GM18909 (cell line): ENCODE data around the gene PLA2G10.
"Not testable (repeated sequence)": the region's sequence is repeated elsewhere in the genome, so short reads cannot be mapped to it uniquely, and the experiment has no call there.

Experiments
- ATAC-seq: cut with Tn5 transposase; IDR thresholded peaks from one replicate; pipeline ENCODE4 v1.9.1; 2021; ENCODE audit warnings: mild to moderate bottlenecking; ENCODE audit not compliant: unreplicated experiment, poor library complexity

PLA2G10 gene

DNA sequence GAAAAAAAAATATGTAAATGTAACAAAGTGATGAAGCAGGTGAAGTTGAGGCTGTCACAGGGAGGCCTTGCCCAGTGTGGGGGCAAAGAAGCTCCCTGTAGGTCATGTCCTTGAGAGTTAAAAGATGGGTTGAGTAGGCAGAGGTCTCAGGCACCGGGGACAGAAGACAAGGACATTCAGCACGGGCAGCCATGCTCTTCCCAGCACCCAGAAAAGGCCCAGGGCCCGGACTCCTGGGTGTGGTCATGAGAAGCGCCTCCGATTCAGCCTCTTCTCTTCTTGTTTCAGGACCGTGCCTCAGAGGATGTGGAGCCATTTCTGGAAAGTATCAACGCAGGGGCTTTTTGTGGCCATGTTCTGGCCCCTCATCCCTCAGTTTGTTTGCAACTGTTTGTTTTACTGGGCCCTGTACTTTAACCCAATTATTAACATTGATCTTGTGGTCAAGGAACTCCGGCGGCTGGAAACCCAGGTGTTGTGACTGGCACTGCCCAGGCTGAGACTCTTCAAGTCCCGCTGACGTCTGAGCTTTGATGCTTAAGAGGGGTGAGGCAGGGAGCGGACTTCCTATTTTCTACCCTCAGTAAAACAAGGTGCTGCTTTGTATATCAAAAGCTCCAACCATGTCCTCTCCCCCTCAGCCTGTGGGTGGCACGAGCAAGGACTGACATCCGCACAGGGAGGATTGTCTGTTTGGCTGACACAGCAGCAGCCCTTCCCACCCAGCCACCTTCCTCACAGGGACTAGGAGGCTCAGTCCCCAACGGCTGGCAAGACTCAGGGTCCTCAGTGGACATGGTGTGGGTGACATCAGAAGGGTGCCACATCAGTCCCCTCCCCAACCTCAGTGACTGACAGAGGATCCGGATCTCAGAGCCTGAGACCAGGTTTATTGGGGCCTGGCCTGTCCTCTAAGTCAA, 26.5 kb downstream of the PLA2G10 start:
- ATAC-seq = no peak

- peak; percentile 71 for ATAC-seq
Observed at GRCh38 chr16:14658063-14658462, 36.0 kb downstream of the PLA2G10 start.

GRCh38 chr16:14652726-14653125, 41.4 kb downstream of the PLA2G10 start:
- ATAC-seq = no peak

GRCh38 chr16:14650629-14651028, 43.5 kb downstream of the PLA2G10 start:
- ATAC-seq = no peak

GRCh38 chr16:14649816-14650215, 44.3 kb downstream of the PLA2G10 start:
- ATAC-seq = no peak

DNA sequence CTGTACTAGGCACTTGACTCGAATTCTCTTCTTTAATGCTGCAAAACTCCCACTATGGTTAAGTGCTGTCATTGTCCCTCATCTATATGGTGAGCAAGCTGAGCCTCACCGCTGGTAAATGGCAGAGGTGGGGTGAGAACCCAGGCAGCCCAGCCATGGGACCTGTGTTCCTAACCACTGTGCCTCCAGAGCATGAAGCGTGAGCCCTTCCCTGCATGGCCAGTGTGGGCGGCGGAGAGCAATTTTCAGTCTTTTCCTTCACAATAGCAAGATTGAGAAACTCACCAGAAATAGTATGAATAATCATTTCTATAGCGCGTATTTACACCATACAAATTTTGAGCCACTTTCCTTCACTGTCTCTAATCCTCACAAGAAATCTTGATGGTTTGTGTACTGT, 52.2 kb downstream of the PLA2G10 start:
- ATAC-seq = no peak

DNA sequence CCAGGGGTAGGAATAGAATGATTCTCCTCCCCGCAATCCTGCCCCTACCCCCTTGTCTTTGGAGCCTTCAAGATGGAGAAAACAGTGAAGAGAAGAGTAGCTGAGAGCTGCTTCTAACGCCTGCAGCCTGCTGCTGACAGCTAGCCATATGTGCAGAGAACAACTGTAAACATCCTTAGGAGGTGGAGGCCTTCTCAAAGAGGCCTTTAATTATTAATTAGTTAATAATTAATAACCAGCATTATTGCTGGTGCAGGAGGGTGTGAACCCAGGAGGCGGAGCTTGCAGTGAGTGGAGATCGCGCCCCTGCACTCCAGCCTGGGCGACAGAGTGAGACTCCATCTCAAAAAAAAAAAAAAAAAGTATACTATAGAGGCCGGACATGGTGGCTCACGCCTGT, 52.9 kb downstream of the PLA2G10 start:
- no peak for ATAC-seq

DNA sequence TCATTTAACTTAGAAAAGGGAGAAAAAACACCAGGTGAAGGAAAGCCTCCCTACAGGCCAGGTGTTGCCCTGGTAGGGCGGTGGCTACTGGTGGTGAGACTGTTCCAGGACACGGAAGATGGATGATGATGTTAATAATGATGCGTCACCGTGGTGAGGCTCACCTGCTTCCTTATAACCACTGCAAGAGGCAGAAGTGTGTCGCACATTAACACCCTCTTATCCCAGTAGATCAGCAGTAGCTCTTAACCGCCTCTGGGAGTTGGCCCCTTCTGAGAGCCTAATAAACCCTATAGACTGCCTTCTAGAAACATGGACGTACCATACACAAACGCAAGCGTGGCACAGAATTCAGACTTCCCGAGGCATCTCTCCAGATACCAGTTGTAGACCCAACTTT, 53.6 kb downstream of the PLA2G10 start:
- ATAC-seq = no peak

GRCh38 chr16:14636951-14637240, 57.2 kb downstream of the PLA2G10 start:
- not testable (repeated sequence) for ATAC-seq

GRCh38 chr16:14636179-14636950, 57.7 kb downstream of the PLA2G10 start:
- ATAC-seq = not testable (repeated sequence)

DNA sequence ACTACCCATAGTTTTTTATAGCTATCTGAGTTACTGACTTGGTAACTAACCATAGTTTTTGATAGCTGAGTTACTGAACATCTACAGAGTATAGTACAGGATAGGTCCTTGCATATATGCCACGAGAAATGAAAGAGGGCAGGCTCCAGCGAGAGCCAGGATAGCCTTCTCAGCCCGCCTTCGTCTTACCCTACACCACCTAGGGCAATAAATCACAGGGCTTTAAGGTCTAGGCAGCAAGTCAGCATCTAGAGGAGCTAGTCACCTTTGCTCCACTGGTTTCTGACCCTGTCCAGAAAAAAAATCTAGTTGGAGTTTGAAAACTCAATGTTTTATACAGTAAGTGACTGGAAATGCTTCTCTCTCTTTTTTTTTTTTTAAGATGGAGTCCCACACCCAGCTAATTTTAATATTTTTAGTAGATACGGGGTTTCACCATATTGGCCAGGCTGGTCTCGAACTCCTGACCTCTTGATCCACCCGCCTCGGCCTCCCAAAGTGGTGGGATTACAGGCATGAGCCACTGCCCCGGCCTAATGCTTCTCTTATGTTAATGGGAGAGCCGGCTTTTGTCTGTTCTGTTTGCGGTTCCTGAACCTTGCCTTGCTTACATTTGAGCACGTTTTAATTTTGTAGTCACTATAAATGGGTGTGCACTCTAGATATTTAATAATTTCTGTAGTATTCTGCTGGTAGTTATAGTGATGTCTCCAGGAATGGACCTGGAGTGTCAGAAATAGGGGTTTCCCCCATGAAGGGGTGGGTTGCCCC, 58.5 kb downstream of the PLA2G10 start:
- ATAC-seq = no peak

- no peak for ATAC-seq
Observed at GRCh38 chr16:14634389-14634725, 59.8 kb downstream of the PLA2G10 start.

DNA sequence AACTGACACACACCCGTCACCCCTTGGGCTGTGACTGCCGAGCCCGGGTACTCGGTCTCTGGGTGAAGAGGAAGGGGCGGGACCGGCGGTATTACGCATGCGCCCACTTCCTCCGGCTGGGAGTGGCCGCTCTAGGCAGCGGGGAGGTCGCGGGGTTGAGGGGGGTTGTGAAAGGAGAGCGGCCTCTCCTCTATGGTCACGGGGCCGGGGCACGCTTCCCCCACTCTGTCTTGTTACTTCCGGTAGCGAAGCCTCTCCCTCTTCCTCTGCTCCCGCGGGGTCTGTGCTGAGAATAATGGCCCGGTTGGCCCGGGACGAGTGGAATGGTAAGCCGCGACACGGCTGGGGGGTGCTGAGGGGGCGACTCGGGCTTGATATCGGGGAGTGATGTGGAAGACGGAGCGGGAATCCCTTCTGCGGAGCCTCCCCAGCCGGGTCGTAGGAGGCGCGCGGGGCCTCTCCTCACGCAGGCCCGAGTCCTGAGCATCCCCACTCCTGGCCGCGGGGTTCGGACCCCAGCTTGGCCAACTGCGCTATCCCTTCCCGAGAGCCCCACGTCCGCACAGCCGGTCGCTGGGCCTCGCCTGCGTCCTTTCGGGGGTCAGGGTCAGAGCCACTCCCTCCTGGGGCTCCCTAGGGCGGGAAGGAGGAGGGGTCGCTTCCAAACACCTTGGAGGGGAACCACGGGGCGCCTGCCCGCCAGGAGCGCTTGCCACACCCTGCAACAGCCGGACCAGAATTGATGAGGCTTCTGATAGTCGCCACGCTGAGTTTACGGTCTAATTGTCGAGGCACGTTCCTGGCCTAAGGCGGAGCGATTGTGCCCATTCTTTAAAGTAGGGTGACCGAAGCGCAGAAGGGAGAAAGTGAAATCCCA, 61.2 kb downstream of the PLA2G10 start, which contains the start of gene BFAR:
TSS of gene BFAR (plus strand) at position 259 of the 877 bp plus-strand sequence. CDS start 11,396 bp downstream, outside the sequence.
- peak; percentile 84 for ATAC-seq

- not testable (repeated sequence) for ATAC-seq
Observed at GRCh38 chr16:14630620-14631330, 63.3 kb downstream of the PLA2G10 start.

DNA sequence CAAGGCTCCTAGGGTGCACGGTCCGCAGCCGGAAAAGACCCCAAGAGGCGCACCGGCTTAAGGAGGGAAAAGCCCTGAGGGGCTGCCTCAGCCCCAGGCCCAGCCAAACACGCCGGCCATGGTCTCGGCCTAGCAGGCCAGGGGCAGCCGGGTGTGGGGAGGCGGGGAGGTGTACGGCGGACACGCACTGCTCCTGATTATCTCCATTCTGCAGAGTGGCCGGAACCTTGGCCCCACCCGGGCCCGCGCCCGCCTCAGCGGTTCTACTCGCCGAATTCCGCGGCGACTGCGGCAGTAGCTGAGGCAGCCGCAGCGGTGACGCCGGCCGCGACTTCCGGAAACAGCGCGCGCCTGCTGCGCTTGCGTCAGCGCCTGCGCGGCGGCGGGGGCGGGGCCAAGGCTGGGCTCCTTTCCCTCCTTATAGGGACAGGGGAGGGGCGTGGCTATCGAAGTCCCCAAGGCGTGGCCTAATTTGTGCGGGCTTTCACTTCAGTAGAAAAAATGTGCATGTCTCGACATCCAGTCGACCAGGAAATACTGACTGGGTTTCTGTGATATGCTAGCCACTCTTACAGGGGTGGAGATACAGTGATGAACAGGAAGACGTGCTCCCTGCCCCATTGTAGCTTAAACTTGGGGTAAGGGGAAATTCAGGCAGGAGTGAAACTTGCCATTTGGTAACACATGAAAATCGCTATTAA, 64.0 kb downstream of the PLA2G10 start, which contains the start of gene PARN:
TSS of gene PARN (minus strand) at position 342 of the 701 bp plus-strand sequence. CDS start at position 207, 135 bp downstream.
- peak; percentile 54 for ATAC-seq

DNA sequence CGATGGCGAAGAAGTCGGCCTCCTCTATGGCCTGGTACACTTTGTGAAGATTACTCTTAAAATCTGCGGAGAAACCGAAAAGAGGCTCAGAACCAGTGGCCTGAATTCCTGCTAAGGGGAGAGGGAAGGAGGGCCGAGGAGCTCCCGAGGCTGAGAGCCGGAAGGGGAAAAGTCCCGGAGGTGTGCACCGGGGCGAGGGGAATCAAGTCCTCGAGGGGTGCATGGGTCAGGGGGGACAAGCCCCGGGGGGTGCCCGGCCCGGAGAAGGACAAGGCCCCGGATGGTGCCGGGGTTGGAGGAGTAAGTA, 64.5 kb downstream of the PLA2G10 start:
- peak; percentile 4 for ATAC-seq

GRCh38 chr16:14628806-14629611, 65.1 kb downstream of the PLA2G10 start:
- no peak for ATAC-seq

- ATAC-seq = no peak
Observed at GRCh38 chr16:14627078-14627477, 67.0 kb downstream of the PLA2G10 start.
